ENCODE data around the gene FRMD8.

FRMD8 gene

GRCh38 chr11:65425971-65426838 lies 39.8 kb downstream of the FRMD8 start:
- peak; percentile 78 for DNase-seq

GRCh38 chr11:65426839-65427690 lies 40.6 kb downstream of the FRMD8 start:
- peak; percentile 76 for DNase-seq

- DNase-seq, result peak; percentile 72
Observed at GRCh38 chr11:65427691-65428577, 41.5 kb downstream of the FRMD8 start.

- DNase-seq, result no peak
Observed at GRCh38 chr11:65428578-65429067, 42.2 kb downstream of the FRMD8 start.

GRCh38 chr11:65429068-65429681 lies 42.7 kb downstream of the FRMD8 start:
- DNase-seq, result peak; percentile 61

GRCh38 chr11:65429724-65430405 lies 43.4 kb downstream of the FRMD8 start:
- peak; percentile 61 for DNase-seq

GRCh38 chr11:65430406-65431217 lies 44.2 kb downstream of the FRMD8 start:
- peak; percentile 41 for DNase-seq

GRCh38 chr11:65431451-65432099 lies 45.1 kb downstream of the FRMD8 start:
- peak; percentile 12 for DNase-seq

GRCh38 chr11:65432100-65432650 lies 45.7 kb downstream of the FRMD8 start:
- DNase-seq, result peak; percentile 7

GRCh38 chr11:65432686-65433582 lies 46.5 kb downstream of the FRMD8 start:
- peak; percentile 83 for DNase-seq

GRCh38 chr11:65433657-65434056 lies 47.2 kb downstream of the FRMD8 start:
- no peak for DNase-seq

GRCh38 chr11:65434057-65434666 lies 47.7 kb downstream of the FRMD8 start:
- peak; percentile 43 for DNase-seq

- DNase-seq, result no peak
Observed at GRCh38 chr11:65434667-65435410, 48.4 kb downstream of the FRMD8 start.

GRCh38 chr11:65435411-65435931 lies 49.0 kb downstream of the FRMD8 start:
- no peak for DNase-seq

GRCh38 chr11:65435981-65436411 lies 49.6 kb downstream of the FRMD8 start:
- DNase-seq, result no peak

GRCh38 chr11:65436412-65437032 lies 50.1 kb downstream of the FRMD8 start:
- DNase-seq, result peak; percentile 19
